Glomerular visceral epithelial cell (primary cell): Measurements from ENCODE around the gene TGFB1I1.
"Not testable (repeated sequence)": the region's sequence is repeated elsewhere in the genome, so short reads cannot be mapped to it uniquely, and the experiment has no call there.

ENCODE experiments used
- DNase-seq: peaks from one replicate; pipeline ENCODE4 v3.0.0-alpha.2; 2016; ENCODE audit errors: extremely low spot score

The TGFB1I1 gene

DNA sequence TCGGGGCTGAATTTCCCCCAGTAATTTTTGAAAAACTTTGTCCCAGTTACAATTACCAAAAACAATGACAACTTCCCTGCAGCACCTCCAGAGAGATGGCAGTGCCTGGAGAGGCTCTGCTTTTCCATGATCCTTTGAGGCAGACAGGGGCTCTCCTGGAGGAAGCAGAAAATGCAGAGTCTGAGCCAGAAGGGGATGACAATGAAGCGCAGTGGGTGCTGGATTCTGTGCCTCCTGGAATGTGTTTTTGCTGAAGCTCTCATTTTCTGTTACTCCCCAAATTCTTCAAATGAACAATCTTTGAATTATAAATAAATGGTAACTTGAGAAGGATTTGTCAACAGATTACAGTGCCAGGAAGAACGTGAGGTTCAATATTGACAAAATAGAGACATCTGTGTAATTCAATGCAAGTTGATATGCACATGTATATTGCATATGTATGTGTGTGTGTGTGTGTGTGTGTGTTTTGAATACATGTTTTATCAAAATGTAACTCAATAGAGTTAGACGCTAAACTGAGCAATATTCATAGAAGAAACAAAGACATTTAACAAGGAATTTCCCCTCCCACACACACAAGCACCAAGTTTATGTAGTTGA lies 45.9 kb downstream of the TGFB1I1 start:
- DNase-seq: no peak

DNA sequence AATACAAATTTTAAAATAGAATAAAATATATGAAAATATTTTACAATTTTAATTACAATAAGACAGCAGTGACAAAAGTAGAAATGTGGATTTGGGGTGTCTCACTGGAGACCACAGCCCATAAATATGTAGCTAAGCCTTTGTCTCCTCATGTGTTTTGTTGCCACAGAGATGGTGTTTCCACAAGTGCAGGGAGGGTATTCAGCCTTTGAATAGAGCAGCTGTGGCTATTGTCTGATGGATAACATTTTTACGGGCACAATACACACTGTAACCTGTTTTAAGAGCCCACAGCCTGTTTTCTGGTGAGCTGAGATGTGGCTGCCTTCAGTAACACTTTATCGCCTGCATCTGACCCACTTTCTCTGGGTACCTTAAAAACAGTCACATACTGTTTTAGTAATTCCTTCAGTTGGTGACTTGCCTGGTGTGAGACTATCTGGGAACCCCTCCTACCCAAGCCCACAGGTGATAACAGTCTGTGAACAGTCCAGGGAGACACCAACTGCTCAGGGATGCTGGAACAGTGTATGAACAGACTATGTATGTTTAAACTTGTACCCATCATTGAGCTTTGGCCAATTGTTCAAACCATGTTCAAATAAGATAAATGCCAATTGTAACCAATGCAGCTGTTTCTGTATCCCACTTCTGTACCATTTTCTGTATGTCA lies 47.9 kb downstream of the TGFB1I1 start:
- no peak for DNase-seq

DNA sequence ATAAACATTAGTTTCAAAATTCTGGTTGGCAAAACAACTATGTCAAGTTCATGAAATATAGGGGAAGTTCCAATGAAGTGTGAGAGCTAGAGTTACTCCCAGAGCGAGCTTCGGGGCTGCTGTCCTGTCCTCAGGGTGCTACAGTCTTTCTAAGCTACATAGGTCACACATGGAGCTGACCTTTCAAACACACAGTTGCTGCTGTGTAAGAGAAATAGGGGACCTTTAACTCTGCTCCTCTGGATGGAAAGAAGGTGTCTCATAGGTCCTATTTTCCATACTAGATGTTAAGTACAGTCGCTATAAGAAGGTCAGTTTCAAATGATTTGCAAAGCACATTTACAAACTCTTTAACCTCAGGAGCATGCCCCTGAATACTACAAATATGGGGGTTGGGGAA lies 49.4 kb downstream of the TGFB1I1 start:
- no peak for DNase-seq

DNA sequence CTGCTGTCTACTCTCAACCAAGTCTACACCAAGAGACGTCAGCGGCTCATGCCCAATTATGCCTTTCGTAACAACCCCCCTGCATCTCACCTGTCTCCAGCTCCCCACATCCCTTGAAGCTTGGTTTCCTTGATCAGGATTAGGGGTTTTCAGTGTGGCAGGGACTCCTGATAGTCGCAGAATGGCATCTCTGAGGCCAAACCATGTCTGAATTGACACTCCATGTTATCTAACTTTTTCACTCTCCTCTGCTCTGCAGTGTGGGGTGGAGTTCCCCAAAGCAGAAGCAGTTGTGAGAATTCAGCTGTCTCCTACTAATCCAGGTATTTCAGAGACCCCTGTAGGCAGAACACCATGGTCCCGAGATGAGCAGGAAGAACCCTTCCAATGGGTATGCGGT lies 50.1 kb downstream of the TGFB1I1 start:
- no peak for DNase-seq

DNA sequence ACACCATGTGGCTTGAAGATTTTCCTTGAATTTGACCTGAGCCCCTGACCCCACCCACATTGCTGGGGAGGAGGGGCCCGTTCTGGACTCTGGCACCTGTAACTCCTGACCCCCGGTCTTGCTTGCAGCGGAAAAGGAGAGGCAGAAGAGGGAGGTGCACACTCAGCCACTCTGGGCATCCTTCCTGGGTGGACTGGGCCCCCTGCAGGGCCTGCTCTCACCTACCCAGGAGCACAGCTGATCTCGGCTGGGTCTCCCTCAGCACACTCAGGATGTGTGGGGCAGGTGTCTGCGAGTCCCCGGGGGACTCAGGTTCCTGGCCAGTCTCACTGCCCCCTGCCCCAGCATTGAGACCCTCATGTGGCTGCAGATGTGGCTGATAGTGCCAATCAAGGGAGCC lies 51.8 kb downstream of the TGFB1I1 start:
- DNase-seq: not testable (repeated sequence)

DNA sequence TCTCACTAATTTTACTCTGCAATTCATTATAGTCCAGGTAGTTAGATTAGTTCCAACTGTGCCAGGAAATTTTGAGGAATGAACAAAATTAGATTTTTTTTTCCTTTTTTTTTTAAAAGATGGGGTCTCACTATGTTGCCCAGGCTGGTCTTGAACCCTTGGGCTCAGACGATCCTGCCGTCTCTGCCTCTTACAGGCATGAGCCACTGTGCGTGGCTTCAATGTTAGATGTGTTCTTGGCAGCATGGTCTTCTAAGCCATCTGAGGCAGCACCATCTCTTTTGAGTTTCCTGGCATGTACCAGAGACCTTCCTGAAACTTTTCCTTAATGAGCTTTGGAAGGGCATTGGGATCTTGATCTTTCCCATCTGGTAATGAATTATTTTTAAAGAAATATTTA lies 53.2 kb downstream of the TGFB1I1 start:
- DNase-seq: no peak
